ENCODE data around the gene PRRT2. TPM values are rescaled to one million over a fixed set of nuclear protein-coding genes. Genes with fewer than 3 reads are reported as not detected.
"Not testable (repeated sequence)": the region's sequence is repeated elsewhere in the genome, so short reads cannot be mapped to it uniquely, and the experiment has no call there.

The PRRT2 gene
- 10.3 TPM for polyA plus RNA-seq (2013, experiment 1 of 2; ENCODE audit: insufficient read length)
- polyA plus RNA-seq (2013, experiment 2 of 2; ENCODE audit: insufficient read length): 9.2 TPM

DNA sequence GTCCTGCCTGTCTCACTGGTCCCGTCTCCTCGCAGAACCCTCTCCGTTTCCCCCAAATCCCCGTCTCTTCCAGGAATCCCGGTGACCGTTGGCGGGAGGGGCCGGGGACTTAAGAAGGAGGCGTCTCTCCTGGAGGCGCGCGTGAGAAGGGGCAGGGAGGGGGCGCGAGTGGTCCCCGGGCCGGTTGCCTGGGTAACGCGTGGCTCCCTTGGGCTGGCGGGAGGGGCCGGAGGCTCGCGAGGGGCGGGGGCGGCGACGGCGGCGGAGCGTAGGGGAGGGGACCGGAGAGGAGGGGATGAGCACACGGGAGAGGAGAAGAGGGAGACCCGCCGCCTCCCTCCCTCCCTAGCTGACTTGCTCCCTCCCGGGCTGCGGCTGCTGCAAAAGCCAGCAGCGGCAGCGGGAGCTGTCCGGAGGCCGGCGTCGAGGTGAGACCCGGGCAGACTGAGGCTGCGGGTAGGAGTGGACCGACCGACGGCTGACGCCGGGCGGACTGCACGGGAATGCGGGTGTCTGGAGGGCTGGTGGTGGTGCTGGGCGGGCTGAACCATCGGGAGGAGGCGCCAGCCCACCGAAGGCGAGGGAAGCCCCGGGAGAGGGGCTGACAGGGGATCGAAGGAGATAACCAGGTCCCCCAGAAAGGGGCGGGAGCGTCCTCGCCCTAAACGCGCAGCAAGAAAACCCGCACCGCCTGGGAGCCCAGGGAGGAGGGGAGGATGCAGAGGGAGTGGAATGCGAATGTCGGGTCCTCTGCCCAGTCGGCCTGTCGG, at the start of gene PRRT2:
Gene PRRT2 (plus strand): TSS at position 298 of the 770 bp plus-strand sequence. CDS start 862 bp downstream, outside the sequence.
- DNase-seq: peak; percentile 61

DNA sequence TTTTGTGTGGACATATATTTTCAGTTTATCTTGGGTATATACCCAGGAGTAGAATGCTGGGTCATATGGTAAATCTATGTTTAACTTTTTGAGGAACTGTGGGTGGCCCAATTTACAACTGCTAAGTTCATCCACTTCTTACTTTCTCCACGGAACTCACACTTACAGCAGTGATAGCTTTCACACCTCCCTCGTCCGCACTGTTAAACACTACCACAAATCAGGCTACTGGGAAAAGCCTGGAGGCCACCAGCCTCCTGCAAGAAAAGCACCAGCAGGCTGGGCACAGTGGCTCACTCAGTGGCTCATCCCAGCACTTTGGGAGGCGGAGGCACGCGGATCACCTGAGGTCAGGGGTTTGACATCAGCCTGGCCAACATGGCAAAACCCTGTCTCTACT, 48.7 kb upstream of the PRRT2 start:
- no peak for DNase-seq

DNA sequence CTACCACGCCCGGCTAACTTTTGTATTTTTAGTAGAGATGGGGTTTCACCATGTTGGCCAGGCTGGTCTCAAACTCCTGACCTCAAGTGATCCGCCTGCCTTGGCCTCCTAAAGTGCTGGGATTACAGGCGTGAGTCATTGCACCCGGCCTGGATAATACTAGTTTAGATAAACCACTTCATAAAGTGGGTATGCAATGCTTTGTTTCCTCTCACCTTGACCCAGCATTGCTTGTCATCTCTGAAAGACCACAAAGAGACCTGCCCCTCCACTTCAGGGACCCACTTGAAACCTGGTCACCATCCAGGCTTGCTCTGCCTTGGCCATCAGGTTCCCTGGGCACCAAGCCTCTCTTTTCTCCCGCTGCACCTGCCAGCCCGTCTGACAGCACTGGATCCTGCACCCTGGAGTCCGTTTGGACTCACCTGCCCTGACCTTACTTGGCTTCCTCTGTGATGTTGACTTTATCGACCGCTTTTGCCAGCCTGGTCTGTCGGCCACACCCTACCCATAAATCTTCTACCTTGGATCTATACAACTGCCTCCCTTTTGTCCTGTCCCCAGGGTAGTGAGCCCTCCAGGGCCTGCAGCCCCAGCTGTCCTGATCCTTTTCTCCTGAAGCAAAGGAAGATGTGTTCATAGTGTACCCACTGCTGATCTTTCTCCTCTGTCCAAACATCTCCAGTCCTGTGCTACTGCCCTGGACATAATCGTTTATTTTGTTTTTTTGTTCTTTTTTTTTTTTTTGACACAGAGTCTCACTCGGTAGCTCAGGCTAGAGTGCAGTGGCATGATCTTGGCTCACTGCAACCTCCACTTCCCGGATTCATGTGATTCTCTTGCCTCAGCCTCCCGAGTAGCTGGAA, 46.6 kb upstream of the PRRT2 start:
- no peak for DNase-seq

DNA sequence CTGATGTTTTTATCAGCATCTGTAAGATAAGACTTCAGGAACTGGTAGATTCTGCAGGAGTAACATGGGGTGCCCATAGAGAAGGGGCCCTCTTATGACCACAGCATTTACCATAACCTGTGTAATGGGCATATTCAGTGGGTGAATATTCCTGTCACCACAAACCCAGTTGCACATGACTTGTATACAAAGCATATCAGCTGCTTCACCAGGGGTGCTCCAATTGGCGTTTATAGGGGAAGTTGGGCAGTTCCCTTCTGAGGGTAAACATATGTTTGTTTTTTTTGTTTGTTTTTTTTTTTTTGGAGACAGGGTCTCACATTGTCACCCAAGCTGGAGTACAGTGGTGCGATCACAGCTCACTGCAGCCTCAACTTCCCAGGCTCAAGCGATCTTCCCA, 45.4 kb upstream of the PRRT2 start:
- DNase-seq: no peak

DNA sequence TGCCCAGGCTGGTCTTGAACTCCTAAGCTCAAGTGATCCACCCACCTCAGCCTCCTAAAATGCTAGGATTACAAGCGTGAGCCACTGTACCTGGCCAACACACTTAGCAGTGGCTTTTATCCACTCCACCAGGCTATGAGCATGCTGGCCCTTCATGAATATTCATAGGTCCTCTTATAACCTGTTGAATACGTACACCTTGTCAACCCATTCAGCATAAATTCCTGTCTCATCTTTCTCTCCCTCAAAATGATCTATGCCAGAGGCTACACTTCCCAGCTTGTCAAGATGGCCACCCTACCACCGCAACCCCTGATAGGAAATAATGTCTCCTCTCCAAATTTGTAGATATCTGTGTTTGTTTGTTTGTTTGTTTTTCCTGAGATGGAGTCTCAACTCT, 44.9 kb upstream of the PRRT2 start:
- DNase-seq: no peak

DNA sequence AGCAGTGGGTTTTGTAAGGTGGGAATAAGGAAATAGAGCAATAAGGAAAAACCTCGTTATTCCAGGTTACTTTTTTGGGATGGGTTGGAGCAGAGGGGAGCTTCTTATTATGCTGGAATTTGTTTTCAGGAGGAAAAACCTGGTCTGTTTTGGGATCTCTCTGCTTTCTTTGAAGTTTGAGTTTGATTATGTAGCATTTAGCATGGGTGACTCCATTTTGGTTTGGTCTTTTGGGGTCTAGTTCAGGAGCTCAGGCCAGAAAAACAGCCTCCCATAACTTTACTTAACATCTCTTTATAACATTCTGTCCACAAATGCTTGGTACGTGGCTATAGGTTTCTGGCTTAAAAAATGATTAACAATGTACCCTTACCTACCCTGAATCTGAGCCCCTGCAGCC, 42.5 kb upstream of the PRRT2 start:
- DNase-seq: no peak

DNA sequence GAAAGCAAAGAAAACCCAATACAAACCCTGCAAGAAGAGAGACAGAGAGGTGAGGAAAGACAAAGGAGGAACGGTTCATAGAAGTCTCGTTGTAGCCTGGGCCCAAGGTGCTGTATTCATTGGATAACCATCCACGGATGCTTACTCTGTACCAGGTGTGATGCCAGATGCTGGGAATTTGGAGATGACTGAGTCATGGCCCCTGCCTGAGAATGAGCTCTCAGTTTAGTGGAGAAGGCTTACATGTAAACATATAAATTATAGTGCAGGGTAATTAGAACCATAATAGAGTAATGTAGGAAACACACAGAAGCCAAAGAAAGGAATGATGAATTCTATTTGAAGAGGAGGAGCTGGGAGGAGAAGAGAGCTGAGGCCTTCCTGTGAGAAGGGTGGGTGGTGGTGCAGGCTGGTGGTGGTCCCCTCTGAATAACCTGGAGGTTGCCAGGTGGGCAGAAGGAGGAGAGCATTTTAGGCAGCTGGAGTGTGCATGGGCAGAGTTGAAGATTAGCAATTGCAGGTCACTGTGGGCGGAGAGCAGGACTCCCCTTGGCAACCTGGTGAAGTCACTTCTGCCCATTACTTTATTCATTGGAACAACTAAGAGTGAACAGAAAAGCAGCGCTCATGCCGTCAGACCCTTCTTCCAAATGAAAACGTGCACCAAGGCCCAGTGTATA, 41.6 kb upstream of the PRRT2 start:
- DNase-seq: no peak

DNA sequence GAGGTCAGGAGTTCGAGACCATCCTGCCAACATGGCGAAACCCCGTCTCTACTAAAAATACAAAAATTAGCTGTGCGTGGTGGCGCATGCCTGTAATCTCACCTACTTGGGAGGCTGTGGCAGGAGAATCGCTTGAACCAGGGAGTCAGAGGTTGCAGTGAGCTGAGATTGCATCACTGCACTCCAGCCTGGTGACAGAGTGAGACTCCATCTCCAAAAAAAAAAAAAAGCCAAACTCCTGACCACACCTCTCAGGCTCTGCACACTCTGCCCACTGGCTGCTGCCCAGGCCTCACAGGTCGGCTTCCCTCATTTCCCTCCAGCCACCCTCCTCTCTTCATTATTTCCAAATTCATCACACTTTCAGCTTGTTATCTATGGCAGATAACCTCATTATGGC, 39.7 kb upstream of the PRRT2 start:
- DNase-seq: not testable (repeated sequence)

DNA sequence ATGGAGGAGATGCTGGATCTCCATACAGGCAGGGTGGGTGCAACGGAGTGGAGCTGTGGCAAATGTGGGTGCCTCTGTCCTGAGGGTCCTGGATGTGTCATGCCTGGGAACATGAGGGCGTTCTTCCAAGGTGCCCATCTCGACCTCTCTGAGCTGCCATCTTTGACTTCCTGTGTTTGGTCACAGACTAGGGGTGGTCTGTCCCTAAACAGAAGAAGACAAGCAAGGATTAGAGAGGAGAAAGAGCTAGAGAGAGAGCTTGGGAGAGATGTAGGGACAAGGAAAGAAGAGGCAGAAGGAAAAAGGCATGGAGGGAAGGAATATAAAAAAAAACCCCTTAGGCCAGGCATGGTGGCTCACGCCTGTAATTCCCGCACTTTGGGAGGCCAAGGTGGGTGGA, 37.3 kb upstream of the PRRT2 start:
- DNase-seq: no peak

DNA sequence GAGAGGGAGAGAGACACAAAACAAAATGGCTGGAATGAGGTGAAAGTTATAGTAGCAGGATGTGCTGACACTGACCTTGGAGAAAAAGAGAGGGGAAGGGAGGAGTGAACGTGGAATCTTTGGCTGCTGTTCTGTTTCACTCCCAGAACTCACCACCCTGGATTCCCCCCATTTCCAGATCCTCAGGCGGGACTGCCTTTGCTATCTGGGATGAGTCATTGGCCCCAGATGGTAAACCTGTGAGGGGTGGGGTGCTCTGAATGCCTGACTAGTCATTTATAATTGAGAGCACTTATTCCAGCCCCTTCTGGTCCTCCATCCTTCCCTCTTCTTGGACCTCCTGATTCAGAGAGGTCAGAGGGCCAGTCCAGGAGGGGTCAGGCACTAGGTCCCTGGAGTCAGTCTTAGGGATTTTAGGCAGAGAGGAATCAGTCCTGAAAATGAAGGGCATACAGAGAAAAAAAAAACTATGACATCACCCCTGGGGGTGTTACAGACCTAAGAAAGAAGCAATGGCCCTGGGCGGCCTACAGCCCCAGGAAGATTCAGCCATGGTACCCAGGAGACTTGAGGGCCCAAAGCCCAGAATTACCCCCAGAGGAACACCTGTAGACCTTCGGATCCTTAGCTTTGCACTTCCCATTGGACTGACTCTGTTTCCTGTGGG, 36.1 kb upstream of the PRRT2 start:
- DNase-seq: peak; percentile 41

DNA sequence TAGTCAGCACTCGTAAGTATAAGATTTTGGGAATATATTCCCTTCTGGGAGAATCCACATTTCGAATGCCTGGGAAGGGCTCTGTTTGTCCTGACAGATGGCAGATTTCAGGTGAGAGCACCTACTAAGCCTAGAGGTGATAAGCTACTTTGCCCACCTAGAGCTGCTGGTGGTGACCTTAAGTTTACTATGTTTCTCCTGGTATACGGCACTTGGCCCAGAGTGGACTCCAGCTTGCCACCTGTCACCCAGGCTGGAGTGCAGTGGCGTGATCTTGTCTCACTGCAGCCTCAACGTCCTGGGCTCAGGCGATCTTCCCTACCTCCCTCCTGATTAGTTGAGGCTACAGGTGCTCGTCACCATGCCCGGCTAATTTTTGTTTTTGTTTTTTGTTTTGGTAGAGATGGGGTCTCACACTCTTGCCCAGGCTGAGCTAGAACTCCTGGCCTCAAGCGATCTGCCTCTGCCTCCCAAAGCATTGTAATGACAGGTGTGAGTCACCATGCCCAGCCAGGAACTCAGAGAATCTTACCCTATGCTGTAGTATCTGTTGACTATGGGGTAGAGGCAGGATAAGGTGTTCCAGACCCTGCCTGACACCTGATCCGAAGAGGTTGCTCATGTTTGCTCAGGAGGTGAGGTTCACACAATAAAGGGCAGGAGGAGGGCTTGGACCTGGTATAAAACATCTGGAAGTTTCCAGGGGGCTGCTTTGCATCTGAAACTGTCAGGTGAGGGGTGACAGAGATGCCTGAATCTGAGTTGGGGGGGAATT, 34.2 kb upstream of the PRRT2 start, which contains the start of gene ZG16:
Gene ZG16 (plus strand): TSS at position 681 of the 775 bp plus-strand sequence. CDS start 1,011 bp downstream, outside the sequence.
- DNase-seq: no peak

DNA sequence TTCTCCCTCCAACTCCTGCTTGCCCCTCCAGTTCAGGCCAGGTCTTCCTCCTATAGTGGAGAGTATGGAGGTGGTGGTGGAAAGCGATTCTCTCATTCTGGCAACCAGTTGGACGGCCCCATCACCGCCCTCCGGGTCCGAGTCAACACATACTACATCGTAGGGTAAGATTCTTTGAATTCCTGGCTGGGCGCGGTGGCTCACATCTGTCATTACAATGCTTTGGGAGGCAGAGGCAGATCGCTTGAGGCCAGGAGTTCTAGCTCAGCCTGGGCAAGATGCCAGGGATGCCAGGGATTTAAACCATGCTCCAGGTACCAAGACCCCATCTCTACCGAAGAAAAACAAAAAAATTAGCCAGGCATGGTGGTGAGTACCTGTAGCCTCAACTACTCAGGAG, 32.5 kb upstream of the PRRT2 start:
- peak; percentile 5 for DNase-seq

DNA sequence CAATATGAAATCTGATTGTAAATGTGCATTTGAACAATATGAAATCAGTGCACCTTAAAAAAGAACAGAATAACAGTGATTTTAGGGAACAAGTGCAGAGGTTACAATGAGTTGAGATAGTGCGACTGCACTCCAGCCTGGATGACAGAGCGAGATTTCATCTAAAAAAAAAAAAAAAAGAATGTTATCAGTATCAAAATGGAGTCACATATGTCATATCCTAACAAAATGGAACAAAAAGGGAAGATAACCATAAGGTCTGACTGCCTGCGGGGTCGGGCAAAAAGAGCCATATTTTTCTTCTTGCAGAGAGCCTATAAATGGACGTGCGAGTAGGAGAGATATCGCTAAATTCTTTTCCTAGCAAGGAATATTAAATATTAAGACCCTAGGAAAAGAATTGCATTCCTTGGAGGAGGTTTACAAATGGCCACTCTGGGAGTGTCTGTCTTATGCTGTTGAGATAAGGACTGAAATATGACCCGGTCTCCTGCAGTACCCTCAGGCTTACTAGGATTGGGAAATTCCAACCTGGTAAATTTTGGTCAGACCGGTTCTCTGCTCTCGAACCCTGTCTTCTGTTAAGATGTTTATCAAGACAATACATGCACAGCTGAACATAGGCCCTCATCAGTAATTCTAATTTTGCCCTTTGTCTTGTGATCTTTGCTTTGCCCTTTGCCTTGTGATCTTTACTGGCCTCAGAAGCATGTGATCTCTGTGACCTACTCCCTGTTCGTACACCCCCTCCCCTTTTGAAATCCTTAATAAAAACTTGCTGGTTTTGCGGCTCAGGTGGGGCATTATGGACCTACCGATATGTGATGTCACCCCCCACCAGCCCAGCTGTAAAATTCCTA, 28.7 kb upstream of the PRRT2 start:
- DNase-seq: not testable (repeated sequence)

DNA sequence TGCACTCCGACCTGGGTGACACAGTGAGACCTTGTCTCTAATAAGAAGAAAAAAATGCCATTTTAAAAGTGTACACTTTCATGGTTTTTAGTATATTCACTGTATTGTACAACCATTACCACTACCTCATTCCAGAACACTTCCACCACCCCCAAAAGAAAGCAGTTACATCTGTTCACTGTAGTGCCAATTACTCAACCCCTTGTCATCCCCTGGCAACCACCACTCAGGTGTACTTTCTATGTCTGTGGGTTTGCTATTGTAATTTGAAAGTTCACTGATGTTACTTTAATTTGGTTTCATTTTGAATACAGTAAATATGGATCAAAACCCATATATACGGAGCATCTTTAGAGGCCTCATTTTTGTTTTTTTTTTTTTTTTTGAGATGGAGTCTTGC, 27.8 kb upstream of the PRRT2 start:
- DNase-seq: no peak

DNA sequence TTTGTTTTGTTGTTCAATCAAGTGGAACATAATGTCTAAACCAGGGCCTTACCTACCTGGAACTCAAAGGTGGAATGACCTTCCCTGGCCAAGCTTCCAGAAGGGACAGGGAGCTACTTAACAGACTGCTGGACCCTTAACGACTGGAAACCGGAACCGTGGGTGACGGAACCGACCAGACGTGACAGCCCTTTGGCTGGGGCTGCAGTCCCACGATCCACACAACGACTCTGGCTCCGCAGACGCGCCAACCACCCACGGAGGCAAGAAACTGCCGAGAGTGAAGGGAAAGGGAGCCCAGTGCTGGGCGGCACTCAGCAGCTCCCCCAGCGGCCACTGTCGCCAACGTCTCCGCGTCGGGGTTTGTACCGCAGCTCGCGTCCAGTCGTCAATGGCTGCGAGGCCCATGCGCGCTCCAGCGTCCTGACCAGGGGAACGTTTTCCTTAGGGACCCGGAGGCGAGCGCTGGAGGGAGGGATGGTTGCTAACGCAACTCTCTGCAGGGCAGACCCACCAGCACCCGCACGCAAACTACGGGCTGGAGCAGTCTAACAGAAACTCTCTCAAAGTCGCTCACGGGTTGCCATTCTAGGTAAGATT, 27.0 kb upstream of the PRRT2 start:
- peak; percentile 59 for DNase-seq

DNA sequence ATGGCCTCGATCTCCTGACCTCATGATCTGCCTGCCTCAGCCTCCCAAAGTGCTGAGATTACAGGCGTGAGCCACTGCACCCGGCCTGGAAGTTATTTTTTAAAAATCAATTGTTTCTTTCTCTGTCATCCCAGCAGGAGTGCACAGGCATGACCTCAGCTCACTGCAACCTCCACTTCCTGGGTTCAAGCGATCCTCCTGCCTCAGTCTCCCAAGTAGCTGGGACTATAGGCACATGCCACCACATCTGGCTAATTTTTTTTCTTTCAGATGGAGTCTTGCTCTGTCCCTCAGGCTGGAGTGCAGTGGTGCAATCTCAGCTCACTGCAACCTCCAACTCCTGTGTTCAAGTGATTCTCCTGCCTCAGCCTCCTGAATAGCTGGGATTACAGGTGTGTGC, 24.8 kb upstream of the PRRT2 start:
- not testable (repeated sequence) for DNase-seq

DNA sequence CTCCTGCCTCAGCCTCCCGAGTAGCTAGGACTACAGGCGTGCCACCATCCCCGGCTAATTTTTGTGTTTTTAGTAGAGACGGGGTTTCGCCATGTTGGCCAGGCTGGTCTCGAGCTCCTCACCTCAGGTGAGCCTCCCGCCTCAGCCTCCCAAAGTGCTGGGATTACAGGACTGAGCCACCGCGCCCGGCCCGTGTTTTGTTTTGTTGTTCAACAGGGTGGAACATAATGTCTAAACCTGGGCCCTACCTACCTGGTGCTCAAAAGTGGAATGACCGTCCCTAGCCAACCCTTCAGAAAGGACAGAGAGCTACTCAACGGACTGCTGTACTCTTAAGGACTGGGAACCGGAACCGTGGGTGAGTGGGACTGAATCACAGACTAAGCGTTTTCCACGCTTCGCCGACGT, 22.2 kb upstream of the PRRT2 start:
- DNase-seq: no peak

DNA sequence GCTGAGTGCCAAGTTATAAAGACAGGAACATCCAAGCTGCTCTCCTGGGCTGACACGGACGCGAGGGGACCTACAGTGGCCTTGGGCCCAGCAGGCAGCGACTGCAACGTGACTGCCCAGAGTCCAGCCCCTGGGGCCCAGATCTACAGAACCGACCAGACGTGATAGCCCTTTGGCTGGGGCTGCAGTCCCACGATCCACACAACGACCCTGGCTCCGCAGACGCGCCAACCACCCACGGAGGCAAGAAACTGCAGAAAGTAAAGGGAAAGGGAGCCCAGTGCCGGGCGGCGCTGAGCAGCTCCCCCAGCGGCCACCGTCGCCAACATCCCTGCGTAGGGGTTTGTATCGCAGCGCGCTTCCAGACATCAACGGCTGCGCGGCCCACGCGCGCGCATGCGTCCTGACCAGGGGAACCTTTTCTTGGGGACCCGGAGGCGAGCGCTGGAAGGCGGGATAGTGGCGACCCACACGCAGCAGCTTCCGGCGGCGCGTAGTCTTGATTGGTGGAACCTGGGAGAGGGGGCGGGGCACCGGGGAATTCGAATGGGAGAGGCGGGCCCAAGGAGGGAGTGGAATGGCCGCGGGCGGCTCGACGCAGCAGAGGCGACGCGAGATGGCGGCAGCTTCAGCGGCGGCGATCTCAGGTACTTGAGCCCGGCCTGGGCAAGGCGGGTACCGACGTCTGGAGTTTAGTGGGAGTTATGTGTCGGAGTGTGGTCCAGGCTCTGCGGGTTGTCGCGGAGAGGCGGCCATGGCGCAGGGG, 21.6 kb upstream of the PRRT2 start, which contains the start of gene KIF22:
Gene KIF22 (plus strand): TSS at position 569 of the 766 bp plus-strand sequence. CDS start 9 bp downstream, at position 578.
- peak; percentile 99 for DNase-seq
